Kidney (tissue), 14 donors: ENCODE measurements around the gene PODXL2. TPM values are rescaled to one million over a fixed set of nuclear protein-coding genes. Genes with fewer than 3 reads are reported as not detected.

ENCODE experiments used
- DNase-seq, 5 donors: peaks; one replicate each; pipeline ENCODE4 v3.0.0-alpha.2; 2013 to 2020
- FAIRE-seq: peaks from 2 replicates; lab custom pipeline; 2012; peaks lifted over from hg19 to GRCh38; lab: Jason Lieb, UNC
- H3K27ac ChIP-seq, 2 donors: one replicate each; pipeline ENCODE4 v1.7.0; 2013; ENCODE audit warnings: low read depth in 2 of 2, low read length in 2 of 2, inconsistent platforms in 1 of 2
- H3K27me3 ChIP-seq: one replicate; pipeline ENCODE4 v1.7.1; 2013; ENCODE audit warnings: low read length, inconsistent platforms; ENCODE audit not compliant: control insufficient read depth, insufficient read depth
- H3K36me3 ChIP-seq, 3 donors: one replicate each; pipeline versions ENCODE4 v1.7.0 to v1.7.1; 2013; ENCODE audit warnings: low read length in 3 of 3, control low read depth in 1 of 3, inconsistent platforms in 1 of 3; ENCODE audit not compliant: insufficient read depth in 3 of 3, control insufficient read depth in 2 of 3
- H3K4me1 ChIP-seq, 3 donors: one replicate each; pipeline versions ENCODE4 v1.7.0 to v1.7.1; 2013; ENCODE audit warnings: low read length in 3 of 3, inconsistent platforms in 1 of 3, low read depth in 1 of 3; ENCODE audit not compliant: control insufficient read depth in 2 of 3, insufficient read depth in 2 of 3
- H3K4me3 ChIP-seq, 3 donors: one replicate each; pipeline versions ENCODE4 v1.7.0 to v1.8.1; 2013; ENCODE audit warnings: low read length in 3 of 3, control low read depth in 1 of 3, inconsistent platforms in 1 of 3
- H3K9ac ChIP-seq, 3 donors: one replicate each; pipeline versions ENCODE4 v1.7.0 to v1.7.1; 2013; ENCODE audit warnings: low read length in 3 of 3, control low read depth in 1 of 3, inconsistent platforms in 1 of 3
- H3K9me3 ChIP-seq, 3 donors: one replicate each; pipeline versions ENCODE4 v1.7.0 to v1.7.1; 2013; ENCODE audit warnings: low read length in 3 of 3, control low read depth in 1 of 3, inconsistent platforms in 1 of 3; ENCODE audit not compliant: control insufficient read depth in 2 of 3, insufficient read depth in 1 of 3
- intact Hi-C: fragments of 100-400 bp; cut with DNase I; formaldehyde crosslinking; loops from one replicate; pipeline ENCODE4 v1.11.1; 2022
- polyA plus RNA-seq: library from polyadenylated mRNA; stranded (reverse); fragments of 350-450 nt; fragmentation: Illumina TruSeq; extraction: RNeasy Lipid Tissue Mini Kit (QIAGEN cat#74804); gene quantifications from one replicate; pipeline ENCODE4 v1.2.3, GENCODE V29; 2014; ENCODE audit warnings: low read depth, low replicate concordance; ENCODE audit not compliant: insufficient read depth
- total RNA-seq: library from RNA; stranded (reverse); fragmentation: NEBNext Ultra II Directional; extraction: Animal tissue kit (Norgen Biotek cat#: 25700); gene quantifications from one replicate; pipeline ENCODE4 v1.2.1, GENCODE V29; 2021
- TF ChIP-seq, protein P1 (sequence below): IDR thresholded peaks from 3 replicates; pipeline ENCODE4 v1.5.1; 2012; ENCODE audit warnings: mild to moderate bottlenecking, moderate library complexity, borderline replicate concordance; ENCODE audit not compliant: insufficient read depth; ENCODE audit errors: extremely low read depth
- donor health status: control.
- donor health status: control.
- donor health status: control.
- donor health status: control.
- donor health status: control.
- donor health status: DM: yes; HTN: yes; CAD: no.
- donor health status: Normal renal cell carcinoma (clear cell type).

PODXL2 gene
- total and polyA plus RNA-seq, 2 donors from 2014 or later = 7.4 to 10.5 TPM

DNA sequence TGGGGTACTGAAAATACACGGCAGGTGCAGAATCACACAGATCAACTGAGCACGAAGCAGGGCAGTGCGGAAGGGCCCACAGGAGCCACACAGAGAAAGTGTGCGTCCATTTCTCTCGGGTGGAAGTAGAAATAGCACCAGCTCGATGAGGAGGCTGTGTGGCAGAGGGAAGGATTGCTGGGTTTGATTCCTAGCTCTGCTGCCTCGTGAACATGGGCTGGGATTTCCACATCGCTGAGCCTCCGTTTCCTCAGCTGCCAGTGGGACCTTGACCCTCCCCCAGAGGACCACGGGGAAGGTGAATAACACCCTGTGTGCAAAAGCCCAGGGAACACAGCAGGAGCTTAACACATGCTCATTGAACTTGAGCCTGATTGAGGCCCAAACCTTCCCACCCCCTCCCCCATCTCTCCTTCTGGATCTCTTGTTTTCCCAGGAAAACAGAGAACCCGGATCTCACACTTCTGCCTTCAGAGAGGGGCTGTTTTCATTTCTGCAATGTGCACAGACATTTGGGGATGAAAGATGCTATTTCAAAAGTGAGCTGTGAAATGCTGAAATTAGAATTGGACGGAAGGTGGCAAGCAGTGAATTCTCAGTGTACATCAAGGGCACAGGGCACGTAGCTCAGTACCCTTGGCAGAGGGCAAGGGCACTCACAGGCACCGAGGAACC is 82.2 kb downstream of the PODXL2 start:
- Histone ChIP-seq H3K27me3 (no peaks in the 10 kb centered on the region), H3K9ac (no peak overlapping the region), H3K4me3 (no peak overlapping the region), H3K9me3 (no peaks in the 10 kb centered on the region), H3K27ac (no peak overlapping the region), H3K4me1 (peaks cover 0 to 5% (median 0%) of the 10 kb centered on the region in 3 donors), H3K36me3 (no peaks in the 10 kb centered on the region)
- peak in 1 of 5 donors; percentile 15 for DNase-seq
- intact Hi-C loops = no loop called here
- TF ChIP-seq, protein P1, sequence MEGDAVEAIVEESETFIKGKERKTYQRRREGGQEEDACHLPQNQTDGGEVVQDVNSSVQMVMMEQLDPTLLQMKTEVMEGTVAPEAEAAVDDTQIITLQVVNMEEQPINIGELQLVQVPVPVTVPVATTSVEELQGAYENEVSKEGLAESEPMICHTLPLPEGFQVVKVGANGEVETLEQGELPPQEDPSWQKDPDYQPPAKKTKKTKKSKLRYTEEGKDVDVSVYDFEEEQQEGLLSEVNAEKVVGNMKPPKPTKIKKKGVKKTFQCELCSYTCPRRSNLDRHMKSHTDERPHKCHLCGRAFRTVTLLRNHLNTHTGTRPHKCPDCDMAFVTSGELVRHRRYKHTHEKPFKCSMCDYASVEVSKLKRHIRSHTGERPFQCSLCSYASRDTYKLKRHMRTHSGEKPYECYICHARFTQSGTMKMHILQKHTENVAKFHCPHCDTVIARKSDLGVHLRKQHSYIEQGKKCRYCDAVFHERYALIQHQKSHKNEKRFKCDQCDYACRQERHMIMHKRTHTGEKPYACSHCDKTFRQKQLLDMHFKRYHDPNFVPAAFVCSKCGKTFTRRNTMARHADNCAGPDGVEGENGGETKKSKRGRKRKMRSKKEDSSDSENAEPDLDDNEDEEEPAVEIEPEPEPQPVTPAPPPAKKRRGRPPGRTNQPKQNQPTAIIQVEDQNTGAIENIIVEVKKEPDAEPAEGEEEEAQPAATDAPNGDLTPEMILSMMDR = no peak
- no peak for FAIRE-seq

DNA sequence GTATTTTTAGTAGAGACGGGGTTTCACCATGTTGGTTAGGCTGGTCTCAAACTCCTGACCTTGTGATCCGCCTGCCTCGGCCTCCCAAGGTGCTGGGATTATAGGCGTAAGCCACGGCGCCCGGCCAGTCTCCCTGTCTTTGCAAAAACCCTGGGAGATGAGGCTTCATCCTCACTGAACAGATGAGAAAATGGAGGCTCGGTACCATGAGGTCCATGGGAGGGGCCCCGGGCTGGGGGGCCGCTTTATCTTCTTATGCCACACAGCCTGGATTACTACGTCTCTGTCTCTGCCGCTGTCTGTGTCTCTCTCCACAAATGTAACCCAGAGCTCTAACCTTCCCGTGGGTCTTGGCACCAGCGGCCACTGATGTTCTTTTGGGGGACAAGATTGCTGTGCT is 82.9 kb downstream of the PODXL2 start:
- Histone ChIP-seq H3K27me3 (no peaks in the 10 kb centered on the region), H3K4me3 (no peak overlapping the region), H3K4me1 (peaks cover 0 to 5% (median 0%) of the 10 kb centered on the region in 3 donors), H3K9ac (no peak overlapping the region), H3K27ac (no peak overlapping the region), H3K36me3 (no peaks in the 10 kb centered on the region), H3K9me3 (no peaks in the 10 kb centered on the region)
- DNase-seq (peak in 1 of 5 donors; percentile 15), FAIRE-seq (no peak)
- TF ChIP-seq, protein P1 = no peak
- intact Hi-C loops = no loop called here

DNA sequence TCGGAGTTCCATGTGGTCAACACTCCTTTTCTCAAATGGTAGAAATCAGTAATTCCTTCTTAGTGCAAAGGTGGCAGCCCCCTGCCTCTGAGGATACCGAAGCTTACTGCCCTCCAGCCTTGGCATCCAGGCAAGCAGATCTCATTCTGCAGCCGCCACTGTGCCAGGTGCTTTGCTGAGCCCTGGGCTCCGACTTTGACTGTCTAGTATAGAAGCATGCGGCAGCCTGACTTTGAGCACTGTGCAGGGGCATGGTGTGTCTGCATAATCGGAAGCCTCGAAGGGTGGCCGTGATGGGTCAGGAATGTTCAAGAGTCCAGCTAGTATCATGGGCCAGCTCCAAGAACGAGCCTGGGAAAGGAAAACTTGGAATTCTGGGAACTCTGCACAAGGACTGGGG is 83.5 kb downstream of the PODXL2 start:
- no peak for FAIRE-seq
- H3K27me3 ChIP-seq = no peaks in the 10 kb centered on the region
- no peaks in the 10 kb centered on the region for H3K9me3 ChIP-seq
- no peak overlapping the region for H3K9ac ChIP-seq
- H3K36me3 ChIP-seq = no peaks in the 10 kb centered on the region
- H3K4me3 ChIP-seq = no peak overlapping the region
- intact Hi-C loops = no loop called here
- H3K4me1 ChIP-seq = peaks cover 0 to 4% (median 0%) of the 10 kb centered on the region in 3 donors
- H3K27ac ChIP-seq = no peak overlapping the region
- peak in 1 of 5 donors; percentile 50 for DNase-seq
- TF ChIP-seq, protein P1 = no peak
